Fibroblast of villous mesenchyme (primary cell): ENCODE measurements around the gene CYP4F8. TPM values are rescaled to one million over a fixed set of nuclear protein-coding genes. Genes with fewer than 3 reads are reported as not detected.
"Not testable (repeated sequence)": the region's sequence is repeated elsewhere in the genome, so short reads cannot be mapped to it uniquely, and the experiment has no call there.

ENCODE experiments used
- DNase-seq: peaks from one replicate; pipeline ENCODE4 v3.0.0-alpha.2; 2010; ENCODE audit warnings: low read depth
- H3K4me3 ChIP-seq: 2 replicates; pipeline ENCODE4 v1.5.1; 2011; ENCODE audit warnings: low read depth, mild to moderate bottlenecking, low read length
- total RNA-seq: library from RNA; depleted of rRNA; stranded (reverse); fragments of >200 nt; gene quantifications from 2 replicates; pipeline ENCODE4 v1.2.3, GENCODE V29; 2012
- TF ChIP-seq, protein P1 (sequence below): IDR thresholded peaks from 2 replicates; pipeline ENCODE4 v1.5.1; 2012; ENCODE audit warnings: low read depth, mild to moderate bottlenecking, low read length; ENCODE audit not compliant: insufficient read depth

Gene CYP4F8
- total RNA-seq, 1 donor: not detected

DNA sequence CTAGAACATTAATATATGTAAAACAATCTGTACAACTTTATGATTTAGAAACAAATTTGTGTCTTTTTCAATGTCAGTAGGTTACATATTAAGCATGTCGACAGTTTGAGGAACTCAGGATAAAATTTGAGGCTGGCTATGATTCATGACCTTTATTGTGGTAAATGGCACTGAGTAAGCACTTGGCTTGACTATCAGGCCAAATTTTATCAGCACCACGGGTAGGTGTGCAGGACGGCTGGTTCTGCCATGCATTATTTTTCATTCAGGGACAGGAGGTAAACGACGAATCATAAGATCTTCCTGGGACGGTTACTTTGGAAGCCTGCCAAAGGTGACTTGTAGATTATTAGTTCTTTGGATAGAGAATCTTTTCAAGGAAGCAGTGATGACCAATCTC, 19.9 kb upstream of the CYP4F8 start:
- no peak overlapping the region for H3K4me3 ChIP-seq
- no peak for DNase-seq
- TF ChIP-seq, protein P1, sequence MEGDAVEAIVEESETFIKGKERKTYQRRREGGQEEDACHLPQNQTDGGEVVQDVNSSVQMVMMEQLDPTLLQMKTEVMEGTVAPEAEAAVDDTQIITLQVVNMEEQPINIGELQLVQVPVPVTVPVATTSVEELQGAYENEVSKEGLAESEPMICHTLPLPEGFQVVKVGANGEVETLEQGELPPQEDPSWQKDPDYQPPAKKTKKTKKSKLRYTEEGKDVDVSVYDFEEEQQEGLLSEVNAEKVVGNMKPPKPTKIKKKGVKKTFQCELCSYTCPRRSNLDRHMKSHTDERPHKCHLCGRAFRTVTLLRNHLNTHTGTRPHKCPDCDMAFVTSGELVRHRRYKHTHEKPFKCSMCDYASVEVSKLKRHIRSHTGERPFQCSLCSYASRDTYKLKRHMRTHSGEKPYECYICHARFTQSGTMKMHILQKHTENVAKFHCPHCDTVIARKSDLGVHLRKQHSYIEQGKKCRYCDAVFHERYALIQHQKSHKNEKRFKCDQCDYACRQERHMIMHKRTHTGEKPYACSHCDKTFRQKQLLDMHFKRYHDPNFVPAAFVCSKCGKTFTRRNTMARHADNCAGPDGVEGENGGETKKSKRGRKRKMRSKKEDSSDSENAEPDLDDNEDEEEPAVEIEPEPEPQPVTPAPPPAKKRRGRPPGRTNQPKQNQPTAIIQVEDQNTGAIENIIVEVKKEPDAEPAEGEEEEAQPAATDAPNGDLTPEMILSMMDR: no peak

DNA sequence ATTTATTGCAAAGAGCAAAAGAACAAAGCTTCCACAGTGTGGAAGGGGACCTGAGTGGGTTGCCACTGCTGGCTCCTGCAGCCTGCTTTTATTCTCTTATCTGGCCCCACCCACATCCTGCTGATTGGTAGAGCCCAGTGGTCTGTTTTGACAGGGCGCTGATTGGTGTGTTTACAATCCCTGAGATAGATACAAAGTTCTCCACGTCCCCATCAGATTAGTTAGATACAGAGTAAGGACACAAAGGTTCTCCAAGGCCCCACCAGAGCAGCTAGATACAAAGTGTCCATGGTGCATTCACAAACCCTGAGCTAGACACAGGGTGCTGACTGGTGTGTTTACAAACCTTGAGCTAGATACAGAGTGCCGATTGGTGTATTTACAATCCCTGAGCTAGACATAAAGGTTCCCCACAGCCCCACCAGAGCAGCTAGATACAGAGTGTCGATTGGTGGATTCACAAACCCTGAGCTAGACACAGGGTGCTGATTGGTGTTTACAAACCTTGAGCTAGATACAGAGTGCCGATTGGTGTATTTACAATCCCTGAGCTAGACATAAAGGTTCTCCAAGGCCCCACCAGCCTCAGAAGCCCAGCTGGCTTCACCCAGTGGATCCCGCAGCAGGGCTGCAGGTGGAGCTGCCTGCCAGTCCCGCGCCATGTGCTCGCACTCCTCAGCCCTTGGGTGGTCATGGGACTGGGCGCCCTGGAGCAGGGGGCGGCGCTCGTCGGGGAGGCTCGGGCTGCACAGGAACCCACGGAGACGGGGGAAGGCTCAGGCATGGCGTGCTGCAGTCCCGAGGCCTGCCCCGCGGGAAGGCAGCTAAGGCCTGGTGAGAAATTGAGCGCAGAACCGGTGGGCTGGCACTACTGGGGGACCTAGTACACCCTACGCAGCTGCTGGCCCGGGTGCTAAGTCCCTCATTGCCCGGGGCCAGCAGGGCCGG, 6.8 kb upstream of the CYP4F8 start:
- H3K4me3 ChIP-seq, DNase-seq: not testable (repeated sequence)

DNA sequence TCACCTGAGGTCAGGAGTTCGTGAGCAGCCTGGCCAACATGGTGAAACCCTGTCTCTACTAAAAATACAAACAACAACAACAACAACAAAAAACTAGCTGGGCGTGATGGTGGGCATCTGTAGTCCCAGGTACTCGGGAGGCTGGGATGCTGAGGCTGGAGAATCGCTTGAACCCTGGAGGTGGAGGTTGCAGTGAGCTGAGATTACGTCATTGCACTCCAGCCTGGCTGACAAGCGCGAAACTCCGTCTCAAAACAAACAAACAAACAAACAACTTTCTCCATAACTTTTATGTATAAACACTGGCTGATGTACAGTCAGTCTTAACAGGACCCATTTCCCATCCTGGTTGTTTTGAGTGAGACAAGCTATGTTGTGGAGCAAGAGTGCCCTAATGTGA, 5.8 kb upstream of the CYP4F8 start:
- H3K4me3 ChIP-seq: no peak overlapping the region
- TF ChIP-seq, protein P1: no peak
- DNase-seq: no peak

DNA sequence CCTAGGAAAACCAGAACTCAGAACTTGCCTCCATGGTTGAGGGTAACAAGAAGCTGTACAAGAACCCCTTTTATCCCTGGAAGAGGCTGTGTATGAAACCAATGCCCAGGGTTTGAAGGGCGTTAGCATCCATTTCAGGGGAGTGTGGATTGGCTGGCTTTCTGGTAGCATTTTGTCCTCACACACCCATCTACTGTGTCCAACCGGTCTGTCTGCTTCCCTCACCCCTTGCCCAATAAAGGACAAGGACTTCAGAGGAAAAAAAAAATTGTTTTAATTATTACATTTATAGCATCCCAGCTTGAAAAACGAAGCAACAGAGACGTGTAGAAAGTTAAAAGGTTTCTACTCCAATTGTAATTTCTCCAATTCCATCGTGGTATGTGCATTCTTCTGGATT, 2.7 kb upstream of the CYP4F8 start:
- TF ChIP-seq, protein P1: no peak
- no peak for DNase-seq
- H3K4me3 ChIP-seq: no peak overlapping the region

DNA sequence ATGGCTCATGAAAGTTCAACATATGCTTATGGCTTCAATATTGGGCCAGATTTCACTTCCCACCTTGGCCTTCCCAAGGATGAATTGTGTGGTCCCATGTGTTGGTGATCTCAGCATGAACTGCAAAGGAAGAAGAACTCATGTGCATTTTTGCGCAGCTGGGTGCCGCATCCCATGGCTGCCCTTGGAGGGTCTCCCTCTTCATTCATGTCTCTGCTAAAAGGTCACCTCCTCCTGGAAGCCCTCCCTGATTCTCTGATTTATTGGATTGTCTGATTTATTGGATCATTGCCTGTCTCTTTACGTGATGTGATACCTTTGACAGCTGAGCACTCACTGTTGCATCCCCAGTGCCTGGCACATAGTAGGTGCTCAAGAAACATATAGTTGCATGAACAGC, 1.7 kb upstream of the CYP4F8 start:
- DNase-seq: no peak

DNA sequence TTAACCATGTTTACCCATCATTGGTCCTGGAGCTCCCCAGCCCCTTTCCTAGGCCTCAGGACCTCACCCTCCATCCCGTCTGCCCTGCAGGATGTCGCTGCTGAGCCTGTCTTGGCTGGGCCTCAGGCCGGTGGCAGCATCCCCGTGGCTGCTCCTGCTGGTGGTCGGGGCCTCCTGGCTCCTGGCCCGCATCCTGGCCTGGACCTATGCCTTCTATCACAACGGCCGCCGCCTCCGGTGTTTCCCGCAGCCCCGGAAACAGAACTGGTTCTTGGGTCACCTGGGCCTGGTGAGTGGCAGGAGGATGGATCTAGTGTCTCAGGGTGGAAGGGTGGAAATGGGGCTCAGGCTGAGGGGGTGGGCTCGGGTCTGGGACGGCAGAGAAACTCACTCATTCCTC, 508 bp downstream of the CYP4F8 start:
- H3K4me3 ChIP-seq: no peak overlapping the region
- TF ChIP-seq, protein P1: no peak
- DNase-seq: no peak

More for the DNA sequence above, 1.7 kb upstream of the CYP4F8 start:
- TF ChIP-seq, protein P1: no peak
- H3K4me3 ChIP-seq: no peak overlapping the region

DNA sequence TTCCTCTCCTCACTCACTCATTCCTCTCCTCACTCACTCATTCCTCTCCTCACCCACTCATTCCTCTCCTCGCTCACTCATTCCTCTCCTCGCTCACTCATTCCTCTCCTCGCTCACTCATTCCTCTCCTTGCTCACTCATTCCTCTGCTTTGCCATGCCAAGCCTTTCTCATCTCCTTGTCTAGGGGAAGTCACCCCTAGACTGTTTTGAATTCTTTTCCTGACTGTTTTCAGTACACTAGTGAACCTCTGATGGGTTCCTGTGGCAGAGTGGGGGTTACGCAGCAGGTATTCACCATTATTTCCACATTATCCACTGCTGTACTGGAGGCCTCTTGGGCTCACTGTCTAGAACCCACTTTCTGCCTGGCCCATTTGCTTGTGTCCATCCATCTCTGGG, 1.2 kb downstream of the CYP4F8 start:
- no peak overlapping the region for H3K4me3 ChIP-seq
- TF ChIP-seq, protein P1: no peak
- no peak for DNase-seq
